ENCODE results near the gene CTNNA3.

Gene CTNNA3

DNA sequence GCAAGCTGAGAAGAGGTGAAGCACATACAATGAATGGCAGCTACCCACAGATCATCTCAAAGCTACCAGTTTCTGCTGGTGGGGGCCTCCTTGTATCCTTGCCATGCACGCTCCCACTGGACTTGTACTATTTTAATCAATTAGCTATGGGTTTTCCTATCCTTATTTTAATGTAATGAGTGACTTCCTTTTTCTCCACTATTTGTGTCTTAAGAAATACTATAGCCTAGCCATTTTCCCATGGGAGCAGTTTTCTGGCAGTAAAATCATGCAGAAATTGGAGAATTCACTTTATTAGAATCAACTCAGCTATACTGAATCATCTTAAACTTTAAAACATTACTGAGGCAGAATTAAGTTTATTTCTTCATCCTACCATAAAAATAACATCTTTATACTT is 73.5 kb downstream of the CTNNA3 start:
- no peaks in the 10 kb centered on the region for H3K27me3 ChIP-seq (replicated peaks; ENCODE audit: control insufficient read depth, insufficient read depth, low read length)
- DNase-seq (ENCODE audit: low read depth): peak; percentile 67
- H3K4me1 ChIP-seq (ENCODE audit: control insufficient read depth, insufficient read depth, low read length): no peaks in the 10 kb centered on the region
- no peak overlapping the region for H3K9ac ChIP-seq (ENCODE audit: low read length)
- H3K4me3 ChIP-seq (ENCODE audit: low read length): no peak overlapping the region
- no peaks in the 10 kb centered on the region for H3K36me3 ChIP-seq (ENCODE audit: control insufficient read depth, insufficient read depth, low read length, severe bottlenecking)
- peaks cover 5% of the 10 kb centered on the region for H3K9me3 ChIP-seq (ENCODE audit: control insufficient read depth, low read length)

DNA sequence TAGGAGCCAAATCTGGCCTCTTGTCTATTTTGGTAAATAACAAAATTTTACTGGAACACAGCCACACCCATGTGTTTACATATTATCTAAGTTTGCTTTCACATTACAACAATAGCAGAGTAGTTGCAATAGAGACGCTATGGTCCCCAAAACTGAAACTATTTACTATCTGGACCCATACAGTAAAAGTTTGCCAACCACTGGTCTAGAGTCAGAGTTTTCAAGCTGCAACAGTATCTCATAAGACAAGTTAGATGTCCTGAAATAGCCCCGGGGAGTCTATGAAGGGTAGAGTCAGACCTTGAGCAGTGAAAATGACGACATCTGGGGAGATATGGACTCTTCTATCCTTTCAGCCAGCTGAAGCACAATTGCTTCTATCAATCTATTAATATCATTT is 74.2 kb downstream of the CTNNA3 start:
- DNase-seq (ENCODE audit: low read depth): no peak
- Histone ChIP-seq H3K9me3 (ENCODE audit: control insufficient read depth, low read length) (peaks cover 5% of the 10 kb centered on the region), H3K36me3 (ENCODE audit: control insufficient read depth, insufficient read depth, low read length, severe bottlenecking) (no peaks in the 10 kb centered on the region)

GRCh38 chr10:67618116-67618515 is 77.9 kb downstream of the CTNNA3 start:
- Histone ChIP-seq H3K4me1 (ENCODE audit: control insufficient read depth, insufficient read depth, low read length) (no peaks in the 10 kb centered on the region), H3K36me3 (ENCODE audit: control insufficient read depth, insufficient read depth, low read length, severe bottlenecking) (no peaks in the 10 kb centered on the region), H3K9me3 (ENCODE audit: control insufficient read depth, low read length) (peaks cover 5% of the 10 kb centered on the region), H3K27me3 (replicated peaks; ENCODE audit: control insufficient read depth, insufficient read depth, low read length) (no peaks in the 10 kb centered on the region), H3K4me3 (ENCODE audit: low read length) (no peak overlapping the region), H3K9ac (ENCODE audit: low read length) (no peak overlapping the region)
- DNase-seq (ENCODE audit: low read depth): peak; percentile 82

More for the DNA sequence above, 74.2 kb downstream of the CTNNA3 start:
- Histone ChIP-seq H3K27me3 (replicated peaks; ENCODE audit: control insufficient read depth, insufficient read depth, low read length) (no peaks in the 10 kb centered on the region), H3K4me3 (ENCODE audit: low read length) (no peak overlapping the region), H3K9ac (ENCODE audit: low read length) (no peak overlapping the region), H3K4me1 (ENCODE audit: control insufficient read depth, insufficient read depth, low read length) (no peaks in the 10 kb centered on the region)

GRCh38 chr10:67612577-67613537 is 83.1 kb downstream of the CTNNA3 start:
- Histone ChIP-seq H3K36me3 (ENCODE audit: control insufficient read depth, insufficient read depth, low read length, severe bottlenecking) (no peaks in the 10 kb centered on the region), H3K27me3 (replicated peaks; ENCODE audit: control insufficient read depth, insufficient read depth, low read length) (no peaks in the 10 kb centered on the region)

DNA sequence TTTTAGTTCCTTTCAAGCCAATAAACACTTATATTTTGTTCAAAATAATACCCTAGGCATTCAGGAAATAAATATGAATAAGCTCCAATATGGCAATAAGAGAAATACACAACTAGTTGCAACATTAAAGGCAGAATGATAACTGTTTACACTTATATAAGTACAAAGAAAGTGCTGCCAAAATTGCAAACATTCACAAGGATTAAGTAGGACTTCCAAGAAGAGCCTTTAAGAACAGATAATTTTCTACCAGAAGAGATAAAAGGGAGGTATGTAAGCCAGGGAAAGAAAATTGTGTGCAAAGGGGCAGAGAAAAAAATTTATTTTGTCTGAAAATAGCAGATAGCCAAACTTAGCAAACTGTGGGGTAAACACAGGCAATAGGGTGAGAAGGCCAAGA is 83.8 kb downstream of the CTNNA3 start:
- Histone ChIP-seq H3K4me1 (ENCODE audit: control insufficient read depth, insufficient read depth, low read length) (no peaks in the 10 kb centered on the region), H3K9me3 (ENCODE audit: control insufficient read depth, low read length) (no peaks in the 10 kb centered on the region), H3K27me3 (replicated peaks; ENCODE audit: control insufficient read depth, insufficient read depth, low read length) (no peaks in the 10 kb centered on the region), H3K36me3 (ENCODE audit: control insufficient read depth, insufficient read depth, low read length, severe bottlenecking) (no peaks in the 10 kb centered on the region), H3K9ac (ENCODE audit: low read length) (no peak overlapping the region), H3K4me3 (ENCODE audit: low read length) (no peak overlapping the region)
- no peak for DNase-seq (ENCODE audit: low read depth)

More at GRCh38 chr10:67612577-67613537, 83.1 kb downstream of the CTNNA3 start:
- H3K4me1 ChIP-seq (ENCODE audit: control insufficient read depth, insufficient read depth, low read length): no peaks in the 10 kb centered on the region
- peak; percentile 59 for DNase-seq (ENCODE audit: low read depth)
- H3K9me3 ChIP-seq (ENCODE audit: control insufficient read depth, low read length): no peaks in the 10 kb centered on the region
- H3K9ac ChIP-seq (ENCODE audit: low read length): no peak overlapping the region
- no peak overlapping the region for H3K4me3 ChIP-seq (ENCODE audit: low read length)

GRCh38 chr10:67609996-67610793 is 85.8 kb downstream of the CTNNA3 start:
- Histone ChIP-seq H3K27me3 (replicated peaks; ENCODE audit: control insufficient read depth, insufficient read depth, low read length) (no peaks in the 10 kb centered on the region), H3K4me3 (ENCODE audit: low read length) (no peak overlapping the region), H3K4me1 (ENCODE audit: control insufficient read depth, insufficient read depth, low read length) (no peaks in the 10 kb centered on the region), H3K9ac (ENCODE audit: low read length) (no peak overlapping the region), H3K9me3 (ENCODE audit: control insufficient read depth, low read length) (no peaks in the 10 kb centered on the region), H3K36me3 (ENCODE audit: control insufficient read depth, insufficient read depth, low read length, severe bottlenecking) (no peaks in the 10 kb centered on the region)
- peak; percentile 72 for DNase-seq (ENCODE audit: low read depth)

GRCh38 chr10:67608001-67608400 is 88.0 kb downstream of the CTNNA3 start:
- Histone ChIP-seq H3K9me3 (ENCODE audit: control insufficient read depth, low read length) (no peaks in the 10 kb centered on the region), H3K9ac (ENCODE audit: low read length) (no peak overlapping the region), H3K4me3 (ENCODE audit: low read length) (no peak overlapping the region), H3K36me3 (ENCODE audit: control insufficient read depth, insufficient read depth, low read length, severe bottlenecking) (no peaks in the 10 kb centered on the region), H3K4me1 (ENCODE audit: control insufficient read depth, insufficient read depth, low read length) (no peaks in the 10 kb centered on the region), H3K27me3 (replicated peaks; ENCODE audit: control insufficient read depth, insufficient read depth, low read length) (no peaks in the 10 kb centered on the region)
- DNase-seq (ENCODE audit: low read depth): no peak

GRCh38 chr10:67607472-67607871 is 88.5 kb downstream of the CTNNA3 start:
- Histone ChIP-seq H3K9me3 (ENCODE audit: control insufficient read depth, low read length) (no peaks in the 10 kb centered on the region), H3K4me1 (ENCODE audit: control insufficient read depth, insufficient read depth, low read length) (no peaks in the 10 kb centered on the region), H3K4me3 (ENCODE audit: low read length) (no peak overlapping the region), H3K36me3 (ENCODE audit: control insufficient read depth, insufficient read depth, low read length, severe bottlenecking) (no peaks in the 10 kb centered on the region), H3K9ac (ENCODE audit: low read length) (no peak overlapping the region), H3K27me3 (replicated peaks; ENCODE audit: control insufficient read depth, insufficient read depth, low read length) (no peaks in the 10 kb centered on the region)
- no peak for DNase-seq (ENCODE audit: low read depth)

GRCh38 chr10:67606572-67606971 is 89.4 kb downstream of the CTNNA3 start:
- Histone ChIP-seq H3K9me3 (ENCODE audit: control insufficient read depth, low read length) (no peaks in the 10 kb centered on the region), H3K9ac (ENCODE audit: low read length) (no peak overlapping the region), H3K4me1 (ENCODE audit: control insufficient read depth, insufficient read depth, low read length) (no peaks in the 10 kb centered on the region), H3K36me3 (ENCODE audit: control insufficient read depth, insufficient read depth, low read length, severe bottlenecking) (no peaks in the 10 kb centered on the region), H3K4me3 (ENCODE audit: low read length) (no peak overlapping the region), H3K27me3 (replicated peaks; ENCODE audit: control insufficient read depth, insufficient read depth, low read length) (no peaks in the 10 kb centered on the region)
- DNase-seq (ENCODE audit: low read depth): peak; percentile 74

- Histone ChIP-seq H3K4me3 (ENCODE audit: low read length) (no peak overlapping the region), H3K36me3 (ENCODE audit: control insufficient read depth, insufficient read depth, low read length, severe bottlenecking) (no peaks in the 10 kb centered on the region), H3K9me3 (ENCODE audit: control insufficient read depth, low read length) (no peaks in the 10 kb centered on the region), H3K27me3 (replicated peaks; ENCODE audit: control insufficient read depth, insufficient read depth, low read length) (no peaks in the 10 kb centered on the region), H3K4me1 (ENCODE audit: control insufficient read depth, insufficient read depth, low read length) (no peaks in the 10 kb centered on the region), H3K9ac (ENCODE audit: low read length) (no peak overlapping the region)
- DNase-seq (ENCODE audit: low read depth): no peak
Measured at GRCh38 chr10:67603701-67604100, 92.3 kb downstream of the CTNNA3 start.

GRCh38 chr10:67603086-67603485 is 92.9 kb downstream of the CTNNA3 start:
- no peak for DNase-seq (ENCODE audit: low read depth)
- H3K9ac ChIP-seq (ENCODE audit: low read length): no peak overlapping the region
- H3K27me3 ChIP-seq (replicated peaks; ENCODE audit: control insufficient read depth, insufficient read depth, low read length): no peaks in the 10 kb centered on the region
- no peaks in the 10 kb centered on the region for H3K9me3 ChIP-seq (ENCODE audit: control insufficient read depth, low read length)
- no peaks in the 10 kb centered on the region for H3K4me1 ChIP-seq (ENCODE audit: control insufficient read depth, insufficient read depth, low read length)
- no peak overlapping the region for H3K4me3 ChIP-seq (ENCODE audit: low read length)
- no peaks in the 10 kb centered on the region for H3K36me3 ChIP-seq (ENCODE audit: control insufficient read depth, insufficient read depth, low read length, severe bottlenecking)
